Small intestine (tissue), 7 donors: Measurements from ENCODE around the gene MMUT. TPM values are rescaled to one million over a fixed set of nuclear protein-coding genes. Genes with fewer than 3 reads are reported as not detected.
"Not testable (repeated sequence)": the region's sequence is repeated elsewhere in the genome, so short reads cannot be mapped to it uniquely, and the experiment has no call there.

ENCODE experiments used
- DNase-seq, 2 donors: peaks; one replicate each; pipeline versions ENCODE4 v3.0.0 to v3.0.0-alpha.2; 2013
- FAIRE-seq: peaks from 2 replicates; lab custom pipeline; 2012; peaks lifted over from hg19 to GRCh38; lab: Jason Lieb, UNC
- H3K27ac ChIP-seq, 3 donors: one replicate each; pipeline ENCODE4 v1.5.1; 2013; ENCODE audit warnings: low read length in 2 of 3, mild to moderate bottlenecking in 2 of 3, control low read depth in 1 of 3, inconsistent platforms in 1 of 3, low read depth in 1 of 3, moderate library complexity in 1 of 3
- H3K27me3 ChIP-seq, 3 donors: one replicate each; pipeline ENCODE4 v1.6.1; 2013; ENCODE audit warnings: low read length in 3 of 3, inconsistent platforms in 1 of 3; ENCODE audit not compliant: control insufficient read depth in 3 of 3, insufficient read depth in 3 of 3
- H3K36me3 ChIP-seq, 3 donors: one replicate each; pipeline ENCODE4 v1.6.1; 2013; ENCODE audit warnings: low read length in 3 of 3, inconsistent platforms in 1 of 3, low read depth in 1 of 3, mild to moderate bottlenecking in 1 of 3, moderate library complexity in 1 of 3; ENCODE audit not compliant: control insufficient read depth in 3 of 3, insufficient read depth in 2 of 3
- H3K4me1 ChIP-seq, 3 donors: one replicate each; pipeline ENCODE4 v1.6.1; 2013; ENCODE audit warnings: low read length in 2 of 3, inconsistent platforms in 1 of 3, low read depth in 1 of 3, mild to moderate bottlenecking in 1 of 3, moderate library complexity in 1 of 3; ENCODE audit not compliant: control insufficient read depth in 3 of 3, insufficient read depth in 2 of 3
- H3K4me3 ChIP-seq, 3 donors: one replicate each; pipeline ENCODE4 v1.5.1; 2013; ENCODE audit warnings: low read length in 3 of 3, control low read depth in 1 of 3, inconsistent platforms in 1 of 3, low read depth in 1 of 3, mild to moderate bottlenecking in 1 of 3, moderate library complexity in 1 of 3
- H3K9me3 ChIP-seq, 2 donors: one replicate each; pipeline ENCODE4 v1.6.1; 2013; ENCODE audit warnings: low read depth in 1 of 2, low read length in 1 of 2; ENCODE audit not compliant: control insufficient read depth in 2 of 2, insufficient read depth in 1 of 2
- WGBS, 3 donors: extraction: QIAGEN DNeasy Blood & Tissue Kit; methylation state at CpG; one replicate each; pipeline ENCODE4 v1.1.7; 2013; 5-methylcytosine and 5-hydroxymethylcytosine counted together
- polyA plus RNA-seq, 4 donors: library from polyadenylated mRNA; stranded (reverse) in 3 of 4; unstranded in 1 of 4; fragments of 200-250 nt in 3 of 4; fragments of 120-200 nt in 1 of 4; gene quantifications; one replicate each; pipeline versions ENCODE4 v1.2.1 to v1.2.3, GENCODE V29; 2013
- donor health status: healthy with polysubstance abuse.
- donor health status: control.
- donor health status: control.
- donor health status: Bipolar disorder and iron deficiency.
- donor health status: healthy.

The MMUT gene
- polyA plus RNA-seq, 4 donors: 18.0 to 37.6 (median 21.2) TPM

DNA sequence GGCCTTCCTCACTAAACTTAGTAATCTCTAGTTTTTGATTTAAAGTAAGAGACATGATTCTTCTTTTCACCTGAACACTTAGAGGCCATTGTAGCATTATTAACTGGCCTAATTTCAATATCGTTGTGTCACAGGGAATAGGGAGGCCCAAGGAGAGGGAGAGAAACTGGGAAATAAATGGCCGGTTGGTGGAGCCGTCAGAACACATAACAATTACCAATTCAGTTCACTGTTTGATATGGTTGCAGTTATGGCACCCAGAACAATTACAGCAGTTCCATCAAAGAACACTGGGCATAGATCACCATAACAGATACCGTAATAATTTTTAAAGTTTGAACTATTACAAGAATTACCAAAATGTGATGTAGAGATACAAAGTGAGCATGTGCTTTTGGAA, 27.6 kb upstream of the MMUT start:
- H3K27me3 ChIP-seq: no peaks in the 10 kb centered on the region
- H3K27ac ChIP-seq: no peak overlapping the region
- no peaks in the 10 kb centered on the region for H3K4me1 ChIP-seq
- WGBS, 3 donors: 96 to 99% (median 98%) methylated on average over 4 of the region's 4 CpGs
- DNase-seq (no peak), FAIRE-seq (no peak)
- peaks cover 0 to 2% (median 1%) of the 10 kb centered on the region in 3 donors for H3K36me3 ChIP-seq
- no peak overlapping the region for H3K4me3 ChIP-seq
- H3K9me3 ChIP-seq: no peaks in the 10 kb centered on the region

DNA sequence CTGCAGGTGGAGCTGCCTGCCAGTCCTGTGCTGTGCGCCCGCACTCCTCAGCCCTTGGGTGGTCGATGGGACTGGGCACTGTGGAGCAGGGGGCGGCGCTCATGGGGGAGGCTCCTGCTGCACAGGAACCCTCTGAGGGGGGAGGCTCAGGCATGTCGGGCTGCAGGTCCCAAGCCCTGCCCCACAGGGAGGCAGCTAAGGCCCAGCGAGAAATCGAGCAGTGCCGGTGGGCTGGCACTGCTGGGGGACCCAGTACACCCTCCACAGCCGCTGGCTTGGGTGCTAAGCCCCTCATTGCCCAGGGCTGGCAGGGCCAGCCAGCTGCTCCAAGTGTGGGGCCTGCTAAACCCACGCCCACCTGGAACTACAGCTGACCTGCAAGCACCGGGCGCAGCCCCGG, 20.3 kb upstream of the MMUT start:
- H3K4me1 ChIP-seq, DNase-seq, H3K27me3 ChIP-seq, FAIRE-seq, H3K4me3 ChIP-seq, H3K9me3 ChIP-seq, H3K27ac ChIP-seq, H3K36me3 ChIP-seq: not testable (repeated sequence)
- WGBS, 3 donors: 91 to 93% (median 92%) methylated on average over 14 of the region's 14 CpGs

DNA sequence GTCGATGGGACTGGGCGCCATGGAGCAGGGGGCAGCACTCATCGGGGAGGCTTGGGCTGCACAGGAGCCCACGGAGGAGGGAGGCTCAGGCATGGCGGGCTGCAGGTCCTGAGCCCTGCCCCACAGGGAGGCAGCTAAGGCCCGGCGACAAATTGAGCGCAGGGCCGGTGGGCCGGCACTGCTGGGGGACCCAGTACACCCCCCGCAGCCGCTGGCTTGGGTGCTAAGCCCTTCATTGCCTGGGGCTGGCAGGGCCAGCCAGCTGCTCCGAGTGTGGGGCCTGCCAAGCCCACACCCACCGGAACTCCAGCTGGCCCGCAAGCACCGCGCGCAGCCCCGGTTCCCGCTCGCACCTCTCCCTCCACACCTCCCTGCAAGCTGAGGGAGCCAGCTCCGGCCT, 18.8 kb upstream of the MMUT start:
- not testable (repeated sequence) for H3K4me3 ChIP-seq, H3K4me1 ChIP-seq, H3K36me3 ChIP-seq, H3K9me3 ChIP-seq, H3K27me3 ChIP-seq, DNase-seq, H3K27ac ChIP-seq, FAIRE-seq
- WGBS, 3 donors: 97 to 99% (median 99%) methylated on average over 12 to 22 of the region's 22 CpGs

DNA sequence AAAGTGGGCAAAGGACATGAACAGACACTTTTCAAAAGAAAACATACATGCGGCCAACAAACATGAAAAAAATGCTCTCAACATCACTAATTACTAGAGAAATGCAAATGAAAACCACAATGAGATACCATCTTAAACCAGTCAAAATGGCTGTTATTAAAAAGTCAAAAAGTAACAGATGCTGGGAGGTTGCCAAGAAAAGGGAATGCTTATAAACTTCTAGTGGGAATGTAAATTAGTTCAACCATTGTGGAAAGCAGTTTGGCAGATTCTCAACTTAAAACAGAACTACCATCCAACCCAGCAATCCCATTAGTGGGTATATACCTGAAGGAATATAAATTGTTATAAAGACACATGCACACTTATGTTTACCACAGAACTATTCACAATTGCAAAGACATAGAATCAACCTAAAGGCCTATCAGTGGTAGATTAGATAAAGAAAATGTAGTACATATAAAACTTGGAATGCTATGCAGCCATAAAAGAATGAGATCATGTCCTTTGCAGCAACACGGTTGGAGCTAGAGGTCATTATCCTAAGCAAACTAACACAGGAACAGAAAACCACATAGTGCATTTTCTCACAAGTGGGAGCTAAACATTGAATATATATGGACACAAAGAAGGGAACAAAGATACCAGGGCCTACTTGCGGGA, 16.4 kb upstream of the MMUT start:
- Histone ChIP-seq H3K27ac (peak overlapping the region in 1 of 3 donors; percentile 41), H3K36me3 (peaks cover 0 to 2% (median 0%) of the 10 kb centered on the region in 3 donors), H3K9me3 (no peaks in the 10 kb centered on the region), H3K4me3 (no peak overlapping the region), H3K27me3 (no peaks in the 10 kb centered on the region), H3K4me1 (no peaks in the 10 kb centered on the region)
- peak; percentile 69 to 85 for DNase-seq
- FAIRE-seq: peak; percentile 26
- 23 to 58% (median 53%) methylated on average over 3 of the region's 3 CpGs for WGBS, 3 donors

DNA sequence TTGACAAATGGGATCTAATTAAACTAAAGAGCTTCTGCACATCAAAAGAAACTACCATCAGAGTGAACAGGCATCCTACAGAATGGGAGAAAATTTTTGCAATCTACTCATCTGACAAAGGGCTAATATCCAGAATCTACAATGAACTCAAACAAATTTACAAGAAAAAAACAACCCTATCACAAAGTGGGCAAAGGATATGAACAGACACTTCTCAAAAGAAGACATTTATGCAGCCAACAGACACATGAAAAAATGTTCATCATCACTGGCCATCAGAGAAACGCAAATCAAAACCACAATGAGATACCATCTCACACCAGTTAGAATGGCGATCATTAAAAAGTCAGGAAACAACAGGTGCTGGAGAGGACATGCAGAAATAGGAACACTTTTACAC, 13.5 kb upstream of the MMUT start:
- WGBS, 3 donors: 81 to 87% (median 84%) methylated on average over 2 of the region's 2 CpGs
- H3K27me3 ChIP-seq, H3K4me3 ChIP-seq, DNase-seq, FAIRE-seq, H3K9me3 ChIP-seq, H3K4me1 ChIP-seq, H3K27ac ChIP-seq, H3K36me3 ChIP-seq: not testable (repeated sequence)

DNA sequence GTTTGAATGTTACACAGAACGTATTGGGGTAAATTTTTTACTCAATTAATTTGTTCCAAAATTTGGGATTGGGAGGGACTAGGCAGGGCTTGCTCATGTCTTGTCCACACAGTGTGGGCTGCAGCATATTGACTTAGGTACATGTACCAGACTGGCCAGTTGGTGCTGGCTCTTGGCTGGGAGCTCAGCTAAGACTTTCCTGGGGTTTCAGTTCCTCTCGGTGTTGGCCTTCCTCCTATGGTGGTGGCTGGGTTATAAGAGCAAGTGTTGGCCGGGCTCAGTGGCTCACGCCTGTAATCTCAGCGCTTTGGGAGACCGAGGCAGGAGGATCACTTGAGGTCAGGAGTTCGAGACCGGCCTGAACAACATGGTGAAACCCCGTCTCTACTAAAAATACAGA, 5.0 kb upstream of the MMUT start:
- Histone ChIP-seq H3K36me3 (peaks cover 0 to 2% (median 0%) of the 10 kb centered on the region in 3 donors), H3K9me3 (no peaks in the 10 kb centered on the region), H3K4me1 (peaks cover 0 to 3% (median 0%) of the 10 kb centered on the region in 3 donors), H3K4me3 (no peak overlapping the region), H3K27me3 (no peaks in the 10 kb centered on the region), H3K27ac (no peak overlapping the region)
- DNase-seq: no peak
- no peak for FAIRE-seq
- 96 to 97% (median 96%) methylated on average over 9 of the region's 9 CpGs for WGBS, 3 donors

DNA sequence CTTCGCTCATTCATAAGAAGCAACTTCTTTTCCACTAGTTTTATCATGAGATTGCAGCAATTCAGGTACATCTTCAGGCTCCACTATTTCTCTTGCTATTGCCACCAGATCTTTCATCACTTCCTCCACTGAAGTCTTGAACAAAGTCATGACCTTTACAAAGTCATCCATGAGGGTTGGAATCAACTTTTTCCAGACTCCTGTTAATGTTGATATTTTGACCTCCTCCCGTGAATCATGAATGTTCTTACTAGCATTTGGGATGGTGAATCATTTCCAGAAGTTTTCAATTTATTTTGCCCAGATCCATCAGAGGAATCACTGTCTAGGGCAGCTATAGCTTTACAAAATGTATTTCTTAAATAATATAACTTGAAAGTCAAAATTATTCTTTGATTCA, 1.6 kb upstream of the MMUT start:
- Histone ChIP-seq H3K9me3 (no peaks in the 10 kb centered on the region), H3K4me1 (peaks cover 0 to 11% (median 5%) of the 10 kb centered on the region in 3 donors), H3K27ac (no peak overlapping the region), H3K36me3 (no peaks in the 10 kb centered on the region), H3K4me3 (no peak overlapping the region), H3K27me3 (no peaks in the 10 kb centered on the region)
- 93 to 97% (median 95%) methylated on average over 2 of the region's 2 CpGs for WGBS, 3 donors
- FAIRE-seq (no peak), DNase-seq (no peak)

DNA sequence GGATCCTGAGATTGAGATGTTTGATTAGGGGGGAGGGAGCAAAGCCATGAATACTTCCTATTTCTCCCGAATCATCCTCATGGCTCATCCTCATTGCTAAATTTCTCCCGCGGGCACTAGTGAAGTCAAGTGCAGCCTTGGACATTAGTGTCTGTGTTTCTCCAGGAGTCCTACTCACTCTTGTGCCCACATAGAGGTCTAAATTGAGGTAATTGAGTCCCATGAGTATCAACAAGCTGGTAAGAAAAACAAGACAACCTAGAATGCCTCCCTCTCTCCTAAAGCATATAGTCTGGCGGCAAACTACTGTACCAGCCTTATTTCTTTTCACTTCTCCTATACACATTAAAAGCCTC, 537 bp upstream of the MMUT start:
- no peaks in the 10 kb centered on the region for H3K27me3 ChIP-seq
- peak overlapping the region; percentile 62 to 89 (median 87) for H3K4me3 ChIP-seq
- WGBS, 3 donors: 0 to 5% (median 0%) methylated on average over 4 of the region's 4 CpGs
- peaks cover 0 to 11% (median 5%) of the 10 kb centered on the region in 3 donors for H3K4me1 ChIP-seq
- DNase-seq (no peak), FAIRE-seq (no peak)
- peaks cover 0 to 3% (median 2%) of the 10 kb centered on the region in 3 donors for H3K36me3 ChIP-seq
- H3K27ac ChIP-seq: peak overlapping the region; percentile 48 to 96 (median 62)
- H3K9me3 ChIP-seq: no peaks in the 10 kb centered on the region

DNA sequence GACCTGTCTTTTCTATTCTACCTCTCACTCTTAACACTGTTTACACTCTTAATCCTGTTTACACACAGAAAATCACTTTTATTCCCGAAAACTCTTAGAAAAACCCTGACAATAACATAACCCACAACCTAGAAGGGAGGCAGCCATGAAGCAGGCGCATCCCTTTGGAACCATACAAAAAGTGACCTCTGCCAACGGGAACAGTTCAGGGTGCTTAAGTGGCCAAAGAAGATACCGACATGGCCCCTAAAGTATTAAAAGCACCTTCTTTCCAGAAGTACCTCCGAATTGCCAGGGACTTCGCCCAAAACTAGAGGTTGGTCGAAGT, 490 bp downstream of the MMUT start:
- peaks cover 0 to 3% (median 2%) of the 10 kb centered on the region in 3 donors for H3K36me3 ChIP-seq
- H3K4me1 ChIP-seq: peaks cover 0 to 11% (median 5%) of the 10 kb centered on the region in 3 donors
- DNase-seq (no peak), FAIRE-seq (no peak)
- no peaks in the 10 kb centered on the region for H3K9me3 ChIP-seq
- peak overlapping the region; percentile 90 to 96 (median 95) for H3K27ac ChIP-seq
- H3K4me3 ChIP-seq: peak overlapping the region; percentile 62 to 89 (median 87)
- WGBS, 3 donors: 0% methylated on average over 7 of the region's 7 CpGs
- no peaks in the 10 kb centered on the region for H3K27me3 ChIP-seq
